H1 (cell line): ENCODE results near the gene UBE2V1. TPM values are rescaled to one million over a fixed set of nuclear protein-coding genes. Genes with fewer than 3 reads are reported as not detected.

Source experiments
- CTCF ChIA-PET: fragments of 300-600 bp; sonication (Branson Sonifier 250); formaldehyde crosslinking; loops from one replicate; lab custom pipeline; 2021; ENCODE audit not compliant: partially characterized antibody; lab: Charles Lee
- POLR2A ChIA-PET: fragments of 300-600 bp; sonication (Branson Sonifier 250); formaldehyde crosslinking; loops from one replicate; lab custom pipeline; 2021; ENCODE audit warnings: inconsistent platforms; ENCODE audit not compliant: partially characterized antibody; lab: Charles Lee
- DNase-seq, 2 experiments: peaks; one replicate each; pipeline versions ENCODE4 v3.0.0 to v3.0.0-alpha.2; 2010 to 2022; ENCODE audit warnings: low spot score in 2 of 2, low read depth in 1 of 2, mixed read lengths in 1 of 2
- FAIRE-seq: peaks from 2 replicates; lab custom pipeline; 2011; peaks lifted over from hg19 to GRCh38; lab: Jason Lieb, UNC
- H2AFZ ChIP-seq: 2 replicates; pipeline ENCODE4 v1.8.1; 2012; ENCODE audit warnings: low read length, inconsistent platforms
- H2AK5ac ChIP-seq: 2 replicates; pipeline ENCODE4 v1.6.1; 2013; ENCODE audit warnings: low read depth, low read length
- H2BK120ac ChIP-seq: replicated peaks from 2 replicates; pipeline ENCODE3; 2013; ENCODE audit warnings: low read depth, low read length, inconsistent platforms
- H2BK12ac ChIP-seq: 2 replicates; pipeline ENCODE4 v1.6.1; 2013; ENCODE audit warnings: low read depth, low read length
- H2BK15ac ChIP-seq: 2 replicates; pipeline ENCODE4 v1.6.1; 2013; ENCODE audit warnings: low read length
- H2BK20ac ChIP-seq: 2 replicates; pipeline ENCODE4 v1.6.1; 2013; ENCODE audit warnings: low read length
- H2BK5ac ChIP-seq: 2 replicates; pipeline ENCODE4 v1.6.1; 2013; ENCODE audit warnings: low read depth, low read length
- H3K14ac ChIP-seq: 2 replicates; pipeline ENCODE4 v1.6.1; 2013; ENCODE audit warnings: inconsistent platforms; ENCODE audit not compliant: insufficient read length
- H3K18ac ChIP-seq: 2 replicates; pipeline ENCODE4 v1.6.1; 2013; ENCODE audit warnings: low read length; ENCODE audit errors: extremely low read depth
- H3K23ac ChIP-seq: 2 replicates; pipeline ENCODE4 v1.6.1; 2013; ENCODE audit warnings: inconsistent platforms; ENCODE audit not compliant: insufficient read length
- H3K23me2 ChIP-seq: 2 replicates; pipeline ENCODE4 v1.6.1; 2013; ENCODE audit warnings: low read depth, low read length
- H3K27ac ChIP-seq: 2 replicates; pipeline ENCODE4 v1.6.1; 2011; ENCODE audit warnings: low read depth, low read length, inconsistent platforms
- H3K27me3 ChIP-seq, 4 experiments: replicated peaks in 1 of 4; 1 replicate in 1 of 4; 2 replicates in 3 of 4; pipeline versions ENCODE4 v1.6.1 to v1.8.1; 2011 to 2013; ENCODE audit warnings: low read length in 3 of 4, mild to moderate bottlenecking in 3 of 4, inconsistent platforms in 2 of 4, mixed read lengths in 2 of 4, moderate library complexity in 1 of 4; ENCODE audit not compliant: control insufficient read depth in 3 of 4, insufficient read depth in 3 of 4; ENCODE audit errors: extremely low read depth in 1 of 4
- H3K36me3 ChIP-seq, 4 experiments: 2 replicates each; pipeline versions ENCODE4 v1.6.1 to v1.8.1; 2011 to 2013; ENCODE audit warnings: mild to moderate bottlenecking in 4 of 4, low read length in 3 of 4, moderate library complexity in 2 of 4, control low read depth in 1 of 4, inconsistent platforms in 1 of 4; ENCODE audit not compliant: insufficient read depth in 4 of 4, control insufficient read depth in 2 of 4
- H3K4ac ChIP-seq: replicated peaks from 2 replicates; pipeline ENCODE3; 2013; ENCODE audit warnings: low read length, low read depth, mixed read lengths, inconsistent platforms; ENCODE audit not compliant: insufficient read length
- H3K4me1 ChIP-seq, 4 experiments: replicated peaks in 1 of 4; 1 replicate in 1 of 4; 2 replicates in 3 of 4; pipeline versions ENCODE4 v1.6.1 to v1.8.1; 2011 to 2013; ENCODE audit warnings: low read length in 3 of 4, inconsistent platforms in 2 of 4, mixed read lengths in 1 of 4; ENCODE audit not compliant: insufficient read depth in 4 of 4, control insufficient read depth in 3 of 4
- H3K4me2 ChIP-seq, 2 experiments: 2 replicates each; pipeline versions ENCODE4 v1.6.1 to v1.8.1; 2011 to 2013; ENCODE audit warnings: low read depth in 2 of 2, low read length in 2 of 2, control low read depth in 1 of 2, inconsistent platforms in 1 of 2, mild to moderate bottlenecking in 1 of 2; ENCODE audit not compliant: insufficient read depth in 1 of 2
- H3K4me3 ChIP-seq, 4 experiments: fragments of 200-600, 300-600 bp in 1 of 4; sonication (generic), shearing (Covaris generic), sonication (Bioruptor Twin) in 1 of 4; 2 replicates each; pipeline versions ENCODE4 v1.5.1 to v1.8.1; 2011 to 2016; ENCODE audit warnings: low read length in 4 of 4, low read depth in 3 of 4, control low read depth in 2 of 4, inconsistent platforms in 2 of 4, mild to moderate bottlenecking in 2 of 4, mixed read lengths in 1 of 4, moderate library complexity in 1 of 4; ENCODE audit not compliant: insufficient read depth in 2 of 4; ENCODE audit errors: extremely low read depth in 1 of 4
- H3K56ac ChIP-seq: replicated peaks from 2 replicates; pipeline ENCODE3; 2013; ENCODE audit warnings: low read depth, mild to moderate bottlenecking, mixed read lengths, low read length, inconsistent platforms; ENCODE audit not compliant: insufficient read length
- H3K79me1 ChIP-seq: 2 replicates; pipeline ENCODE4 v1.6.1; 2013; ENCODE audit warnings: low read depth, low read length, control low read depth
- H3K79me2 ChIP-seq, 2 experiments: 2 replicates each; pipeline versions ENCODE4 v1.6.1 to v1.8.1; 2012 to 2013; ENCODE audit warnings: low read length in 2 of 2, mild to moderate bottlenecking in 2 of 2, inconsistent platforms in 1 of 2; ENCODE audit not compliant: insufficient read depth in 2 of 2, control insufficient read depth in 1 of 2
- H3K9ac ChIP-seq, 4 experiments: replicated peaks in 1 of 4; 1 replicate in 1 of 4; 2 replicates in 3 of 4; pipeline versions ENCODE4 v1.6.1 to v1.8.1; 2011 to 2013; ENCODE audit warnings: low read depth in 3 of 4, low read length in 3 of 4, control low read depth in 2 of 4, mild to moderate bottlenecking in 2 of 4, moderate library complexity in 2 of 4, inconsistent platforms in 1 of 4; ENCODE audit errors: extremely low read depth in 1 of 4
- H3K9me3 ChIP-seq, 2 experiments: 2 replicates each; pipeline versions ENCODE4 v1.6.1 to v1.8.1; 2012 to 2013; ENCODE audit warnings: mild to moderate bottlenecking in 2 of 2, moderate library complexity in 2 of 2, control low read depth in 1 of 2, inconsistent platforms in 1 of 2, low read depth in 1 of 2, low read length in 1 of 2, mixed read lengths in 1 of 2; ENCODE audit not compliant: insufficient read depth in 2 of 2
- H4K20me1 ChIP-seq, 2 experiments: replicated peaks in 1 of 2; 2 replicates each; pipeline versions ENCODE3 to v1.8.1; 2011 to 2013; ENCODE audit warnings: inconsistent platforms in 2 of 2, low read length in 2 of 2, mild to moderate bottlenecking in 1 of 2; ENCODE audit not compliant: insufficient read depth in 2 of 2, control insufficient read depth in 1 of 2
- H4K5ac ChIP-seq: 2 replicates; pipeline ENCODE4 v1.6.1; 2013; ENCODE audit warnings: low read length, low read depth, mixed read lengths, inconsistent platforms; ENCODE audit not compliant: insufficient read length
- H4K8ac ChIP-seq: 2 replicates; pipeline ENCODE4 v1.8.0; 2013; ENCODE audit warnings: mild to moderate bottlenecking, moderate library complexity, low read length, inconsistent platforms; ENCODE audit not compliant: insufficient read depth; ENCODE audit errors: extremely low read depth
- H4K91ac ChIP-seq: replicated peaks from 2 replicates; pipeline ENCODE3; 2013; ENCODE audit warnings: low read length, mixed read lengths, inconsistent platforms; ENCODE audit not compliant: insufficient read length
- CBX5 ChIP-seq: fragments of 300-800, 300-1000 bp; sonication (generic); IDR thresholded peaks from 2 replicates; pipeline ENCODE4 v1.7.1; 2016; ENCODE audit warnings: antibody characterized with exemption, low read length, low read depth
- EP300 ChIP-seq, 2 experiments: IDR thresholded peaks; 1 replicate in 1 of 2; 2 replicates in 1 of 2; pipeline ENCODE4 v1.6.1; 2011 to 2012; ENCODE audit warnings: low read depth in 2 of 2, low read length in 2 of 2, mild to moderate bottlenecking in 2 of 2, borderline replicate concordance in 1 of 2, inconsistent platforms in 1 of 2, moderate library complexity in 1 of 2
- KDM1A ChIP-seq: fragments of 200-600, 300-600 bp; sonication (generic); IDR thresholded peaks from 2 replicates; pipeline ENCODE4 v1.7.1; 2016; ENCODE audit warnings: mild to moderate bottlenecking, low read length, borderline replicate concordance
- RBBP5 ChIP-seq: IDR thresholded peaks from 2 replicates; pipeline ENCODE4 v1.7.1; 2012; ENCODE audit warnings: low read depth, mild to moderate bottlenecking, inconsistent platforms, low read length, moderate library complexity, borderline replicate concordance
- TAF7 ChIP-seq: optimal IDR thresholded peaks from 2 replicates; pipeline ENCODE3; 2011; ENCODE audit warnings: low read depth, mild to moderate bottlenecking, inconsistent platforms, low read length, moderate library complexity, borderline replicate concordance
- TBP ChIP-seq: IDR thresholded peaks from 2 replicates; pipeline ENCODE4 v1.6.1; 2011; ENCODE audit warnings: low read depth, low read length, improper control_type of control experiment
- YY1 ChIP-seq: IDR thresholded peaks from 2 replicates; pipeline ENCODE4 v1.6.1; 2011; ENCODE audit warnings: low read depth, mild to moderate bottlenecking, low read length
- WGBS, 2 experiments: shearing (Covaris generic) in 1 of 2; methylation state at CpG; one replicate each; pipeline versions ENCODE4 v1.1.6 to v1.1.7; 2013 to 2015; ENCODE audit warnings: low lambda C conversion rate in 2 of 2, mixed read lengths in 2 of 2, inconsistent platforms in 1 of 2, low coverage in 1 of 2, missing lambda C conversion rate in 1 of 2; ENCODE audit not compliant: insufficient replicate concordance in 2 of 2, insufficient coverage in 1 of 2, insufficient read length in 1 of 2; ENCODE audit errors: extremely low coverage in 1 of 2, missing lambda C conversion rate in 1 of 2; 5-methylcytosine and 5-hydroxymethylcytosine counted together
- polyA plus RNA-seq, 7 experiments: library from polyadenylated mRNA; depleted of rRNA in 3 of 7; stranded (reverse) in 5 of 7; unstranded in 2 of 7; fragments of >200 nt in 5 of 7; fragments of 200-250 nt in 2 of 7; gene quantifications; 1 replicate in 5 of 7; 2 replicates in 1 of 7; 4 replicates in 1 of 7; pipeline versions ENCODE4 v1.2.1 to v1.2.3, GENCODE V29; 2011 to 2013; ENCODE audit warnings: missing spikeins in 2 of 7, mixed read lengths in 2 of 7
- total RNA-seq: library from RNA; stranded (reverse); fragmentation: NEBNext Ultra II Directional; extraction: Animal tissue kit (Norgen Biotek cat#: 25700); gene quantifications from 2 replicates; pipeline ENCODE4 v1.2.1, GENCODE V29; 2021

UBE2V1 gene
- total and polyA plus RNA-seq, 2 of the 8 experiments (the other 6 are each of a cell fraction or from before 2014, with no cell fraction given): 141 to 184 TPM

GRCh38 chr20:50111120-50111828, 1.7 kb downstream of the UBE2V1 start:
- Histone ChIP-seq H3K23me2 (peaks cover 10% of the 10 kb centered on the region), H3K4ac (no peak overlapping the region), H3K9ac (no peak overlapping the region; a peak in 3 of 7 replicates), H3K23ac (no peak overlapping the region), H3K14ac (no peak overlapping the region), H3K4me1 (peaks cover 3 to 14% (median 8%) of the 10 kb centered on the region in 4 experiments; a peak in 6 of 7 replicates), H2AFZ (no peak overlapping the region), H3K56ac (no peak overlapping the region), H3K4me3 (peak overlapping the region; percentile 60 to 94 (median 92); a peak in 5 of 8 replicates), H3K36me3 (peaks cover 0 to 3% (median 0%) of the 10 kb centered on the region in 4 experiments; a peak in 1 of 8 replicates), H3K27ac (0 out of 2 replicates have a peak overlapping the region, but pooled peaks have one; percentile 9), H2BK20ac (no peak overlapping the region), H4K8ac (no peak overlapping the region; the same call in 1 of the 2 replicates), H2BK15ac (no peak overlapping the region), H2BK120ac (no peak overlapping the region), H2BK5ac (0 out of 2 replicates have a peak overlapping the region, but pooled peaks have one; percentile 13), H3K27me3 (no peaks in the 10 kb centered on the region), H4K91ac (no peak overlapping the region), H3K79me1 (peaks cover 16% of the 10 kb centered on the region), H2AK5ac (no peak overlapping the region), H4K5ac (no peak overlapping the region), H3K9me3 (no peaks in the 10 kb centered on the region), H3K79me2 (peaks cover 53 to 75% of the 10 kb centered on the region in 2 experiments), H4K20me1 (peaks cover 14 to 28% of the 10 kb centered on the region in 2 experiments), H3K4me2 (peak overlapping the region; percentile 80 to 85), H3K18ac (no peak overlapping the region), H2BK12ac (0 out of 2 replicates have a peak overlapping the region, but pooled peaks have one; percentile 3)
- CTCF ChIA-PET: interaction anchor here (0.6 to 2.8 kb wide), 3 partner anchors 10 to 128 kb away, joined by 3 to 17 read pairs (median 6); partner anchors contain the start of gene PEDS1
- 92% methylated on average over 10 of the region's 10 CpGs; no CpG with 5 or more reads in 1 of the 2 experiments for WGBS, 2 experiments
- no peak for FAIRE-seq
- TF ChIP-seq TAF7 (no peak), EP300 (IDR thresholded peaks at IDR 0.05; ENCODE audit: borderline replicate concordance in 1 of 2, low read depth in 2 of 2, low read length in 2 of 2) (no peak), CBX5 (no peak), RBBP5 (no peak), TBP (no peak), KDM1A (no peak), YY1 (no peak)
- DNase-seq: no peak
- POLR2A ChIA-PET: interaction anchor here (0.9 to 8.7 kb wide), 6 partner anchors 12 to 43 kb away, joined by 3 to 87 read pairs (median 5); partner anchors contain the start of gene PEDS1
